HG03378 (cell line): ENCODE data around the gene CETP.

Experiments
- ATAC-seq: cut with Tn5 transposase; IDR thresholded peaks from one replicate; pipeline ENCODE4 v1.9.1; 2021; ENCODE audit warnings: mild to moderate bottlenecking, moderate library complexity; ENCODE audit not compliant: unreplicated experiment

The CETP gene

DNA sequence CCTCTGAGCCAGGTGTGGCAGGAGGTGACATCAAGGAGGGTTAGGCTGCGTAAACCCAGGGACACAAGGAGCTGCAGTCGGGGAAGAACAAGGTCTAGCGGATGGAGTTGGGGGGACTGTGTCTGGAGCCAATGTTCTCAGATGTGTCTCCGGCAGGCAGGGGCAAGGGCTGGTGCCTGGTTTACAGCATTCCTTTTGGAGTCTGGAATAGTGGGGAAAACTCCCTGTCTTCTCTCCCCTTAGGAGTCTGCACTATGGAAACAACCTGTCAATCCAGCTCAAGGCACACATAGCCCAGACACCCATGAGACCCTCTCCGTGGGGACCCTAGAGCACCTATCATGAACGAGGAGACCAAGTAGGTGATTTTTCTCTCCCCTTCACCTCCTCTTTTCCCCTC lies 55.1 kb downstream of the CETP start:
- no peak for ATAC-seq

DNA sequence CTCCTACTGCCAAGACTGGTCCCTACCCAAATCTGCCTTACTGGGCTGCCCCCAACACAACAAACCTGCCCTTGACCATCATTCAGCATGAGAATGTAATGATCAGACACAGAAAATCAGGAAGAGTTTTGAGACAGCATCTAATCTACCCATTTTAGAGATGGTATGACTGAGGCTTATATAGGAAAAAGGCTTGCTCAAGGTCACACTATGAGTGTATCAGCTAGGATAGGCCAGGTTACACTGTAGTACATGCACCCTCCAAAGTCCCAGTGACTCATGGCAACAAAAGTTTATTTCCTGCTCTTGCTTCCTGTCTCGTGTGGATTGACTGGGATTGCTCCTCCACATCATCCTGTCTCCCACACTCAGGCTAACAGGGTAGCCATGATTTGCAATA lies 55.5 kb downstream of the CETP start:
- ATAC-seq: no peak

DNA sequence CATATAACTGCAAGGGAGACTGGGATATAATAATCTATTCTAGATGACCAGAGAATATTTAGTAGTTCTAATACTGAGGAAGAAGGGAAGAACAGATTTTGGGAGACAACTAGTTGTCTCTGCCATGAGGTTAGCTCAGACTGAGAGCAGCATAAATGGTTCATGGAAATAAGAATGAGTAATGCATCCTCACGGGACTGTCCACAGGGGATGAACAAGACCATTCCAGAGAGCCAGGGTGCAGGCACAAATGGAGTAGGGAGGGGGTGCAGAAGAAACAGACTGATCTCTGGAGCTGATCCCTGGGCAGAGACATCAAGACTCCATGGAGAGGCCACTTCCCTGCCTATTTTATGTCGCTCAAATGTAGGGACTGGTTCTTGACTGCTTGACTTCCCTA lies 58.0 kb downstream of the CETP start:
- no peak for ATAC-seq

DNA sequence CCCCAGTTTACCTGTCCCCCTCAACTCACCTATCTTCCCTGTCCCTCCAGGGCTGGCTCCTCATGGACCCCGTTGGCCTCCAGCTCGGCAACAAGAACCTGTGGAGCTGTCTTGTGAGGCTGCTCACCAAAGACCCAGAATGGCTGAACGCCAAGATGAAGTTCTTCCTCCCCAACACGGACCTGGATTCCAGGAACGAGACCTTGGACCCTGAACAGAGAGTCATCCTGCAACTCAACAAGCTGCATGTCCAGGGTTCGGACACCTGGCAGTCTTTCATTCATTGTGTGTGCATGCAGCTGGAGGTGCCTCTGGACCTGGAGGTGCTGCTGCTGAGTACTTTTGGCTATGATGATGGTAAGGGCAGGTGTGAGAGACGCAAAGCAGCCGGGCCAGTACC lies 58.9 kb downstream of the CETP start:
- ATAC-seq: no peak

- ATAC-seq: no peak
Observed at GRCh38 chr16:57021757-57022156, 60.0 kb downstream of the CETP start.

DNA sequence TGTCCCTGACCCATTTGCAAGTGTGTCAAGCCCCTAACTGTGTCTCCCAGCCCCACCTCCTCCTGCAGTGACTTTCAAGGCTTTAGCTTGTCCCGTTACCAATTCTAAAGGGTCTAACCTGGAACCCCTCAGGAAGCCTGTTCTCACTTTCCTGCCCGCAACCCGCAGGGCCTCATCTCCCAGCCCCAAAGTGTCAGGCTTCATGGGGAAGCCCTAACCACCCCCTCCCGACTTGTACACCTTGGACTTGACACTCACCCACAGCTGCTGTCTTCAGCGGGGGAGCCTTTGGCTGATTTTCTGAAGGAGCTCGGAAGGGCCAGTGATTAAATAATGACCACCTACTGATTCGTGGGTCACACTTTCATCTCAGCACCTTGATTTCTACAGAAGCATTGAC lies 60.7 kb downstream of the CETP start:
- ATAC-seq: no peak

DNA sequence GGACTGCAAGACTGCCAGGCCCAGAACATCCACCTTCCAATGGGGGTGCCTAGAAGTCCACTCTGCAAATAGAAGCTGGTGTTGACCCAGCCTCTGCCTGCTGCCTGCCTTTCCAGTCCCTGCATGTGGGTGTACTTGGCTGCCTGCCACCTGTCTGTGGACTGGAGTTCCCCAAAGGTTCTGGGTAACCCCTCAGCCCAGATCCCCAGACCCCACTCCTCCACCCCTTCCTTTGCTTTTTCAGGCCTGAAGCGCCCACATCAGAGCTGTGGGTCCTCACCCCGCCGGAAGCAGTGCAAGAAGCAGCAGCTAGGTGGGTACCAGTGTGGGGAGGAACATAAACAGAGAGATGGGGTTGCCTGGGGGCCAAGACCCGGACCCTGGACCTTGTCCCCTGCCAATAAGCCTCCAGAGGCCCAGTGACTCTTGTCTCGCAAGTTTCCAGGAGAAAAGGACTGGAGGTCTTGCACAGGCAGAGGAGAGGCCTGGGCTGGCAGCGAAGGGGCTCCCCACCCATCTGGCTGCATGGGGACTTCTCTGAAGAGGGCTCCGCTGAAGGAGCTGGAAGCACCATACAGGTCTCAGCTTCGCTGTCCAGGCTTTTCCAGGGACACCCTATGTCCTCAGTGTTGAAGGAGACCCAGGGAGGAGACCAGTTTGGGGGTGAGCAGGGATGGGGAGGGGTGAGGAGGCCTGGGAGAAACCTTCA lies 61.9 kb downstream of the CETP start:
- ATAC-seq: no peak

- no peak for ATAC-seq
Observed at GRCh38 chr16:57024894-57025680, 63.3 kb downstream of the CETP start.

DNA sequence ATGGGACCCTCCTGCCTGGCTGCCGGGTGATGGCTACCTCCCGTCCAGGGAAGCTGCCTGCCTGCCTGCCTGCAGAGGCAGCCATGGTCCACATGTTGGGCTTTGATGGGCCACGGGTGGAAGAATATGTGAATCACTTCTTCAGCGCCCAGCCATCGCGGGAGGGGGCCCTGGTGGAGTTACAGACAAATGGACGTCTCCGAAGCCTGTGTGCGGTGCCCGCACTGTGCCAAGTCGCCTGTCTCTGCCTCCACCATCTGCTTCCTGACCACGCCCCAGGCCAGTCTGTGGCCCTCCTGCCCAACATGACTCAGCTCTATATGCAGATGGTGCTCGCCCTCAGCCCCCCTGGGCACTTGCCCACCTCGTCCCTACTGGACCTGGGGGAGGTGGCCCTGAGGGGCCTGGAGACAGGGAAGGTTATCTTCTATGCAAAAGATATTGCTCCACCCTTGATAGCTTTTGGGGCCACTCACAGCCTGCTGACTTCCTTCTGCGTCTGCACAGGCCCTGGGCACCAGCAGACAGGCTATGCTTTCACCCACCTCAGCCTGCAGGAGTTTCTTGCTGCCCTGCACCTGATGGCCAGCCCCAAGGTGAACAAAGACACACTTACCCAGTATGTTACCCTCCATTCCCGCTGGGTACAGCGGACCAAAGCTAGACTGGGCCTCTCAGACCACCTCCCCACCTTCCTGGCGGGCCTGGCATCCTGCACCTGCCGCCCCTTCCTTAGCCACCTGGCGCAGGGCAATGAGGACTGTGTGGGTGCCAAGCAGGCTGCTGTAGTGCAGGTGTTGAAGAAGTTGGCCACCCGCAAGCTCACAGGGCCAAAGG lies 64.4 kb downstream of the CETP start:
- no peak for ATAC-seq

DNA sequence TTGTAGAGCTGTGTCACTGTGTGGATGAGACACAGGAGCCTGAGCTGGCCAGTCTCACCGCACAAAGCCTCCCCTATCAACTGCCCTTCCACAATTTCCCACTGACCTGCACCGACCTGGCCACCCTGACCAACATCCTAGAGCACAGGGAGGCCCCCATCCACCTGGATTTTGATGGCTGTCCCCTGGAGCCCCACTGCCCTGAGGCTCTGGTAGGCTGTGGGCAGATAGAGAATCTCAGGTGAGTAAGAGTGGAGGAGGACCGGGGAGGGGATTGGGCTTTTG lies 65.0 kb downstream of the CETP start:
- no peak for ATAC-seq

DNA sequence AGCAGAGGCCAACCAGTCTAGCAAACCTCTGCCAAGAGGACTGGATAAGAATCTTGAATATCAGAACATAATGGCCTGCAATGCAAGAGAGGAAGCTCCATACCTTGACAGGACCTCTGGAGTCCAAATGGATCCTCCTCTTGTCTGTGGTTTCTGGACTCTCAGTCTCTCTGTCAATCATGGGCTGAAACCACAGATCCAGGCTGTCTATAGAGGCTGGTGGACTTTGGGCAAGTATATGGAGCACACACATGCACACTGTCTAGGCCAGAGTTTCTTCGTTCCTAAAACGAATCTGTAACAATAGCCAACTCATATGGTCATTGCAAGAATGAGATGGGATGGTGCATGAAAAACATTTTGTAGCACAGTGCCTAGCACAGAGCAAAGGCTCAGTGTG lies 65.3 kb downstream of the CETP start:
- ATAC-seq: no peak

DNA sequence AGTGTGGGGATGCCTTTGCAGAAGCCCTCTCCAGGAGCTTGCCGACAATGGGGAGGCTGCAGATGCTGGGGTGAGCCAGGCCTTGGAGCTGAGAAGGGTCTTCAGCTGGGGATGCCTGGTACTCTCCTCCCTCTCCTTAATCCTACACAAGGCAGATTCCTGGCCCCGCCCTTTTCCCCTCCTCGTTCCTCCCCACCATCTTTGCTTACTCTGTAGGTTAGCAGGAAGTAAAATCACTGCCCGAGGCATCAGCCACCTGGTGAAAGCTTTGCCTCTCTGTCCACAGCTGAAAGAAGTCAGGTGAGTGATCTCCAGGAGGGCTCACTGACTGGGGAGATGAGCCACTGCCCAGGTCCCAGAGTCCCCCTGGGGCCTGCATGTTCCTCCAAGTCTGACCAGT lies 66.3 kb downstream of the CETP start:
- ATAC-seq: no peak

DNA sequence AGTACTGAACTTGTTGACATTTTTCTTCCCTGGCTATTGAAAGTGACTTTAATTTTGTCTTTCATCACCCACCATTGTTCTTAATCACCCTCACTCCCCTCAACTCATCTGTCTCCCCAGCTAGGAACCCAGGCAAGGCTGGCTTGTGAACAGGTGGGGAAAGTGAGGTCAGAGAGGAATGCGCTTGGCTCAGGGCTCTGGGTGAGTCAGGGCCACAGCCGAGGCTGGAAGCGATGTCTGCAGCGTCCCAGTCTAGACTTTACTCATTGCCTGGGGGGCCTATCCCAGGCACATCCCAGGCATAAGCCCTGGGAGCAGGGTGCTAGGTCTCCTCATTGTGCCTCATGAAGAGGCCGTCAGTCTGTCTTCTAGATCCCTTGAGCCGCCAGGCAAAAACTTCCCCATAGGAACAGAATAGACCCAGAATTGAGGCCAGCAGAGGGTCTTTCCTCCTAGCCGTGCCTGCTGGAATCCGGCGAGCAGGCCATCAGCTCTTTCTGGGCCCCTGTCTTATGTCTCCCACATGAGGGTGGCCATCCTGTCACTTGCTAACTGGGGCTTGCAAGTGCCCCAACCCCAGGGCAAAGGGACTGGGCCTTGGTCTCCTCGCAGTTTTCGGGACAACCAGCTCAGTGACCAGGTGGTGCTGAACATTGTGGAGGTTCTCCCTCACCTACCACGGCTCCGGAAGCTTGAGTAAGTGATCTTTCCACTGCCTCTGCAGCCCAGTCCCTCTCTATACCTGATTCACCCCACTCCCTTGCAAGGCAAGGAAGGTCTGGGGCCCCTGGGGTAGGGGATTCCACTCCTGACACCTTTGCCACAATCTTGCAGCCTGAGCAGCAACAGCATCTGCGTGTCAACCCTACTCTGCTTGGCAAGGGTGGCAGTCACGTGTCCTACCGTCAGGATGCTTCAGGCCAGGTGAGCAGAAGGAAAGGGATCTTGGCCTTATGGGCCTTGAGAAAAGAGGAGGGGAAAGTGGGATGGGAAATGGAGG lies 67.7 kb downstream of the CETP start:
- no peak for ATAC-seq

DNA sequence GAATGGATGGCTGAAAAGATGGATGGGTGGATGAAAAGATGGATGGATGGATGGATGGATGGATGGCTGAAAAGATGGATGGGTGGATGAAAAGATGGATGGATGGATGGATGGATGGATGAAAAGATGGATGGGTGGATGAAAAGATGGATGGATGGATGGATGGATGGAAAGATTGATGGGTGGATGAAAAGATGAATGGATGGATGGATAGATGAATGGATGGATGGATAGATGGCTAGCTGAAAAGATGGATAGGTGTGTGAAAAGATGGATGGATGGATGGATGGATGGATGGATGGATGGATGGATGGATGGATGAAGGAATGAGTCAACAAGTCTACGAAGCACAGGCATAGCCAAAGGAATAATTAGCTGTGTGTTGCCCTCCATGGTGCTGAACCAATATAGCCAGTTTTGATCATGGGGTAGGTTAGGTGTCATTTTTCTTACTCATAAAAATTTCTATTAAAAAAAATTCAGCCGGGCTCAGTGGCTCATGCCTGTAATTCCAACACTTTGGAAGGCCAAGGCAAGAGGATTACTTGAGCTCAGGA lies 68.7 kb downstream of the CETP start:
- no peak for ATAC-seq

GRCh38 chr16:57031156-57031555 lies 69.4 kb downstream of the CETP start:
- ATAC-seq: no peak

GRCh38 chr16:57032346-57032745 lies 70.6 kb downstream of the CETP start:
- no peak for ATAC-seq

- no peak for ATAC-seq
Observed at GRCh38 chr16:57032931-57033330, 71.2 kb downstream of the CETP start.
